AG04450 (cell line): Measurements from ENCODE around the gene ERCC1. TPM values are rescaled to one million over a fixed set of nuclear protein-coding genes. Genes with fewer than 3 reads are reported as not detected.

Experiments
- CTCF ChIA-PET: fragments of 300-600, 350-600 bp; formaldehyde crosslinking; extraction: SDS; loops from one replicate; lab custom pipeline; 2022; ENCODE audit warnings: antibody characterized with exemption, inconsistent platforms; lab: Charles Lee
- POLR2A ChIA-PET: fragments of 350-600 bp; formaldehyde crosslinking; extraction: SDS; loops from one replicate; lab custom pipeline; 2021; ENCODE audit warnings: antibody characterized with exemption, inconsistent platforms; lab: Yijun Ruan, JAX
- DNase-seq: peaks from one replicate; pipeline ENCODE4 v3.0.0-alpha.2; 2011; ENCODE audit warnings: low read depth, low spot score
- H3K27ac ChIP-seq: one replicate; pipeline ENCODE4 v1.5.1; 2012; ENCODE audit warnings: low read depth, low read length, control low read depth
- H3K27me3 ChIP-seq: one replicate; pipeline ENCODE4 v1.6.0; 2012; ENCODE audit warnings: low read length; ENCODE audit not compliant: control insufficient read depth, insufficient read depth
- H3K4me3 ChIP-seq: 2 replicates; pipeline ENCODE4 v1.5.1; 2011; ENCODE audit warnings: mild to moderate bottlenecking, low read depth, low read length, control low read depth
- H3K9me3 ChIP-seq: 2 replicates; pipeline ENCODE4 v1.5.1; 2012; ENCODE audit warnings: low read length; ENCODE audit not compliant: control insufficient read depth, insufficient read depth
- polyA plus RNA-seq: library from polyadenylated mRNA; depleted of rRNA; stranded (reverse); fragments of >200 nt; gene quantifications from 2 replicates; pipeline ENCODE4 v1.2.3, GENCODE V29; 2011
- TF ChIP-seq, protein P1 (sequence below): IDR thresholded peaks from 2 replicates; pipeline ENCODE4 v1.5.1; 2011; ENCODE audit warnings: low read depth, low read length, control low read depth, inconsistent platforms

The ERCC1 gene
- polyA plus RNA-seq, 1 experiment = 75.8 TPM

DNA sequence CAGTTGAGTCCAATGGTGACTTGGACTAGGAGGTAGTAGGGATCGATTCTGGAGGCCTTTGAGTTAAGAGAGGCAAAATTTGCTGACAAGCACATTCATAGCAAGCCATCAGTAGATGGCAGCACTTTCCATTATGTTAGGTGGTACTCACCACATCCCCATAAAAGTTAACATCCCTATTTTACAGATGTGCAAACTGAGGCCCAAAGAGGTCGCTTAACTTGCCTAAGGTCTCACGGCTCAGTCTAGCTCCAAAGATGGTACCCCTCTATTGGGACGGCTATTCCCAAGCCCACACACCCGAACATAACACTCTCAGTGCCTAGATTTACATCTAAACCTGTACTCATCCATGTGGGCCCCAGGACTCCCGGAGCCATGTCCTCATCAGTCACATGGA, 22.6 kb upstream of the ERCC1 start:
- POLR2A ChIA-PET = no interaction called here
- DNase-seq = no peak
- H3K27me3 ChIP-seq = no peaks in the 10 kb centered on the region

DNA sequence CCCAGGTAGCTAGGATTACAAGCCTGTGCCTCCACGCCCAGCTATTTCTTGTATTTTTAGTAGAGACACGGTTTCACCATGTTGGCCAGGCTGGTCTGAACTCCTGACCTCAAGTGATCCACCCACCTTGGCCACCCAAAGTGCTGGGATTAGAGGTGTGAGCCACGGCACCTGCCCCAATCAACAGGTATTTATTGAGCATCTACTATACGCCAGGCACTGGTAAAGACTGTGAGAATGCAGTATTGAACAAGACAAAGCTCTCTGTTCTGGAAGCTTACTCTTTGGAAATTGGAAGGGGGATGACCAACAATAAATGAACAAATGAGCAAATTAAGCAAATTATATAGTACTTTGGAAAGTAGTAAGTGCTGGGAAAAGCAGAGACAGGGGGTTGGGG, 21.4 kb upstream of the ERCC1 start:
- DNase-seq = no peak
- no peaks in the 10 kb centered on the region for H3K9me3 ChIP-seq
- CTCF ChIA-PET = interaction anchor here (0.7 to 1.9 kb wide), 3 partner anchors 34 to 245 kb away, joined by 3 to 8 read pairs (median 7); no protein-coding TSS in a partner anchor
- POLR2A ChIA-PET = no interaction called here
- H3K4me3 ChIP-seq = no peak overlapping the region
- H3K27ac ChIP-seq = no peak overlapping the region
- TF ChIP-seq, protein P1, sequence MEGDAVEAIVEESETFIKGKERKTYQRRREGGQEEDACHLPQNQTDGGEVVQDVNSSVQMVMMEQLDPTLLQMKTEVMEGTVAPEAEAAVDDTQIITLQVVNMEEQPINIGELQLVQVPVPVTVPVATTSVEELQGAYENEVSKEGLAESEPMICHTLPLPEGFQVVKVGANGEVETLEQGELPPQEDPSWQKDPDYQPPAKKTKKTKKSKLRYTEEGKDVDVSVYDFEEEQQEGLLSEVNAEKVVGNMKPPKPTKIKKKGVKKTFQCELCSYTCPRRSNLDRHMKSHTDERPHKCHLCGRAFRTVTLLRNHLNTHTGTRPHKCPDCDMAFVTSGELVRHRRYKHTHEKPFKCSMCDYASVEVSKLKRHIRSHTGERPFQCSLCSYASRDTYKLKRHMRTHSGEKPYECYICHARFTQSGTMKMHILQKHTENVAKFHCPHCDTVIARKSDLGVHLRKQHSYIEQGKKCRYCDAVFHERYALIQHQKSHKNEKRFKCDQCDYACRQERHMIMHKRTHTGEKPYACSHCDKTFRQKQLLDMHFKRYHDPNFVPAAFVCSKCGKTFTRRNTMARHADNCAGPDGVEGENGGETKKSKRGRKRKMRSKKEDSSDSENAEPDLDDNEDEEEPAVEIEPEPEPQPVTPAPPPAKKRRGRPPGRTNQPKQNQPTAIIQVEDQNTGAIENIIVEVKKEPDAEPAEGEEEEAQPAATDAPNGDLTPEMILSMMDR = no peak
- no peaks in the 10 kb centered on the region for H3K27me3 ChIP-seq

More for the DNA sequence above, 22.6 kb upstream of the ERCC1 start:
- Histone ChIP-seq H3K9me3 (no peaks in the 10 kb centered on the region; the same call in 1 of the 2 replicates), H3K27ac (no peak overlapping the region), H3K4me3 (no peak overlapping the region)
- CTCF ChIA-PET = interaction anchor here (0.5 to 2.2 kb wide), 5 partner anchors 21 to 269 kb away, joined by 3 to 8 read pairs (median 4); no protein-coding TSS in a partner anchor
- TF ChIP-seq, protein P1 = peak; percentile 41

DNA sequence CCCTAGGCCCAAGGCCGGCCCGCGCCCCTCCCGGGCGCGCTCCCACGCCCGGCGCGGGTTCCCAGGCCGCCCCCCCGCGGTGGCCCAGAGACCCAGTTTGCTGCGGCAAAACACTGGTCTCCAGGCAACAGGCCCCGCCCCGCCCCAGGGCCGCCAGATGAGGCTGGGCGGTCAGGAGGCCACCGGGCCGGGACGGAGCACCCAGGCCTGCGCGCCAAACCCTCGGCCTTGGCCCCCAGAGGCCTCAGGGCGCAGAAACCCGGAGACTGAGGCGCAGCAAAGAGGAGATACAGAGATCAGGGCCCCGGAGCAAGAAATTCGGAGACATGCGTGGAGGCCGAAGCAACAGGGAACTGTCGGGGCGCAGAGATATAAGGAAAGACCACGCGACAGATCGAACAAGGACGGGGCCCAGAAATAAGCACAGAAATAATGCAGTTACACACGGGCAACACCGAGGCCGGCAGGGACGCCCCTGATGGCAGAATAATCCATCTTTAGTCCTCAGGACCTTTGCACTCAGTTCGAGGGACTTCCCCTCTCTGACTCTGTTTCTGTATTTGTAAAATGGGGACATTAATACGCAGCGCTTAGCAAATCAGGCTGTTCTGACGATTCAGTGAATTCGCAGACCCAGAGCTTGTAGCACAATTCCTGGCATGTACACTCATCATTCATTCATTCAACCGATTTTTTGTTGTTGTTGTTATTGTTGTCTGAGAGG, 20.8 kb upstream of the ERCC1 start:
- Histone ChIP-seq H3K4me3 (peak overlapping the region; percentile 60; the same call in 1 of the 2 replicates), H3K9me3 (no peaks in the 10 kb centered on the region), H3K27me3 (no peaks in the 10 kb centered on the region), H3K27ac (no peak overlapping the region)
- TF ChIP-seq, protein P1 = no peak
- CTCF ChIA-PET = interaction anchor here (0.7 to 1.9 kb wide), 3 partner anchors 34 to 244 kb away, joined by 3 to 8 read pairs (median 7); no protein-coding TSS in a partner anchor
- POLR2A ChIA-PET = no interaction called here
- no peak for DNase-seq

DNA sequence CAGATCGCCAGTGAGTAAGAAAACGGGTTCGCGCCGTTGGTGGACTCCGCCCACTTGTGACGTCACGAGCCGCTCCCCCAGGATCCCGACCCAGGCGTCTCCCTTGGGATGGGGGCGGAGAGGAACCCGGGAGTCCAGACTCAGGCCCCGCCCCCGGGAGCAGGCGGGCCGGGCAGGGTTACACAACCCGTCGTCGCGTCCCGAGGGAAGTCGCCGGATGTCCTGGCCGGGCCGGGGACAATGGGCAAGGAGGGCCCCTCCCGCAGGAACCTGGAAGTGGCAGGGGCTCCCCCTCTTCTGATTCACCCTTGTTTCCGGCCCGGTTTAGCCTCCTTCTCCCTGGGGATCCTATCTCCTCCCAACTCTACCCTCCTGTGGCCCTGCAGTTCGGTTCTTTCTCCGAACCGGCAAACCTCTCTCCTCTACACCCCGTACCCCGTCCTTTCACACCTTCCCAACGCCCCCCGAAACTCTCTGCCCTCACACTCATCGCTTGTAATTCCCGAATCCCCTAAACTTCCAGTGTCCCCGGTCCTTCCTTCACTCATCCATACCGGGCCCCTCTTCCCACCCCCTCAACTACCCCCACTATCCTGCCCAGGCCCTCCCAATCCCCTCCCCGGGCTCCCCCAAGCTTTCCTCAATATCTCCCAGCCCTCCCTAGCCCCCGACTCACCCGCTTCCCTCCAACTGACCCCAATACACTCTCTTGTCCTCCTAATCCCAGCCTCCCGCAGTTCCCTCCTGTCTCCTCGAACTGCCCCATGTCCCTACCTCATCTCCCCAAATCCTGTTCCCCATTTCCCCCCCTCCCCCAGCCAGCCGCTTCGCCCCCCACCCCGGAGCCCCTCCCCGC, 20.0 kb upstream of the ERCC1 start:
- POLR2A ChIA-PET = no interaction called here
- Histone ChIP-seq H3K27ac (peak overlapping the region; percentile 85), H3K27me3 (no peaks in the 10 kb centered on the region), H3K4me3 (peak overlapping the region; percentile 60), H3K9me3 (no peaks in the 10 kb centered on the region)
- CTCF ChIA-PET = no interaction called here
- no peak for DNase-seq
- TF ChIP-seq, protein P1 = no peak
